Measurements from ENCODE around the gene SYNGR1.

The SYNGR1 gene

DNA sequence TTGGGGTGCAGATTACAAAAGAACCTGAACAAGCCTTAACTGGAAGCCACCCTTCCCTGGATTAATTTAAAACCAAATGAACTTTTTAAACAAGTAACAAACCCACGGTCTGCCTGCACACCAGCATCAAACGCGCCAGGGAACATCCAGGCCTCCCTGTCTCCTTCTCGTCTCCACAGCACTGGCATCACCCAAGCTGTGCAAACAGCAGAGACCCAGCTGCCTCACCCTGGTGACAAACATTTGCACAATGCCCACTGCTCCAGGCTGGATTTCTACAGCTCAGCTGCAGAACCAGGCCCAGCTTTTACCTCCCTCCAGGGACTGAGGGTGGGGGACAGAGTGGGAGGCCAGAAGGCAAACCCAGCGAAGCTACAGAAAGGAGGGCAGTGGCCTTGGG lies 37.4 kb upstream of the SYNGR1 start:
- Histone ChIP-seq H4K91ac (ENCODE audit: low read depth, low read length) (no peak overlapping the region), H2BK12ac (ENCODE audit: low read length) (no peak overlapping the region), H4K8ac (ENCODE audit: low read depth, low read length) (no peak overlapping the region), H3K4ac (ENCODE audit: low read depth, low read length) (no peak overlapping the region), H3K9ac (ENCODE audit: low read length) (no peak overlapping the region), H3K14ac (ENCODE audit: low read length) (no peak overlapping the region), H3K36me3 (ENCODE audit: control insufficient read depth in 1 of 2, insufficient read depth in 2 of 2, low read length in 2 of 2) (peaks cover 59% of the 10 kb centered on the region in 2 experiments), H3K27ac (ENCODE audit: low read depth, low read length) (no peak overlapping the region), H3K27me3 (ENCODE audit: insufficient read depth, low read length) (no peaks in the 10 kb centered on the region), H4K12ac (ENCODE audit: low read depth, low read length) (no peak overlapping the region), H3K18ac (ENCODE audit: low read length) (no peak overlapping the region), H3K4me2 (ENCODE audit: low read length) (no peak overlapping the region), H3K4me1 (ENCODE audit: control insufficient read depth in 1 of 2, insufficient read depth in 2 of 2, low read length in 2 of 2) (peaks cover 28 to 38% of the 10 kb centered on the region in 2 experiments), H2BK120ac (ENCODE audit: insufficient read depth, low read length, poor library complexity) (no peak overlapping the region), H3K23ac (ENCODE audit: low read length) (no peak overlapping the region), H3K9me3 (ENCODE audit: insufficient read depth, low read depth, low read length) (peaks cover 2% of the 10 kb centered on the region), H2AK5ac (ENCODE audit: low read length) (no peak overlapping the region), H2AFZ (ENCODE audit: insufficient read depth, low read length, poor library complexity) (no peak overlapping the region), H3K79me2 (ENCODE audit: control insufficient read depth, insufficient read depth, low read length, poor library complexity) (peaks cover 4% of the 10 kb centered on the region), H3K79me1 (ENCODE audit: low read length) (peaks cover 15% of the 10 kb centered on the region), H2BK5ac (ENCODE audit: low read depth, low read length, poor library complexity) (no peak overlapping the region), H3K4me3 (ENCODE audit: low read depth, low read length) (no peak overlapping the region)
- no CpG with 5 or more reads among the region's 5 CpGs for whole genome bisulfite sequencing (ENCODE audit: extremely low coverage, insufficient coverage, insufficient read length)
- no peak for DNase-seq

DNA sequence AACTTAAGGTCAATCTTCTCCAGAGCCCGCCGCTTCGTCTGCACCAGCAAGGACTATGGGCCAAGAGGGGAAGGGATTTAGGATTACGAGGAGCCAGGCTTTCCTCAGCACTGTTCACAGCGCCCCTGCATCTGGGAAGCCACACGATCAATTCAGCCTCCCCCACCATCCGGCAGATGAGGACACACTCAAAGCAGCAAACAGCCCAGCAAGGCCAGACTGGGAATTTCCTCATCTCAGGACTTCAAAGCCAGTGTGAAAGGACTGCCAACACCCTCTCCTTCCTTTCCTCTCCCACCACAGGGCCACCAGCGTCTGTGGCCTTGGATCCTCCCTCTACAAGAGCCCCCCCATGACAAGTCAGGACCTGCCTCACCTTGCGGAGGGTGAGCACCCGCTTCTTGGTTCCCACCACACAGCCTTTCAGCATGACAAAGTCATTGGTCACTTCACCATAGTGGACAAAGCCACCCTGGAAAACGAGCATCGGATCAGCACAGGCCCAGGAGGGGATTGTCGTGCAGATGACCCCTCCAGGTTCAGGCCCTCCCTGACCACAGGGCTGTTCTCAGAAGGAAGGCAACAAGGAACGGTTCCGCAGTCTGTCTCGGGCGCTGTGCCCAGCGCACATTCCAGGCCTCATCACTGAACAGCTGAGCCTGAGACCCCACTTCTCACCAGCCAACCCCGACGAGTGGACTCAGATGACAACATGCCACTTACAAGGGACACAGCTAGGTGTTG lies 36.4 kb upstream of the SYNGR1 start:
- Histone ChIP-seq H3K4me2 (ENCODE audit: low read length) (no peak overlapping the region), H2BK5ac (ENCODE audit: low read depth, low read length, poor library complexity) (no peak overlapping the region), H3K79me1 (ENCODE audit: low read length) (peaks cover 15% of the 10 kb centered on the region), H3K79me2 (ENCODE audit: control insufficient read depth, insufficient read depth, low read length, poor library complexity) (peaks cover 8% of the 10 kb centered on the region), H3K36me3 (ENCODE audit: control insufficient read depth in 1 of 2, insufficient read depth in 2 of 2, low read length in 2 of 2) (peaks cover 61 to 68% of the 10 kb centered on the region in 2 experiments), H4K12ac (ENCODE audit: low read depth, low read length) (no peak overlapping the region), H4K91ac (ENCODE audit: low read depth, low read length) (no peak overlapping the region), H3K9me3 (ENCODE audit: insufficient read depth, low read depth, low read length) (peaks cover 2% of the 10 kb centered on the region), H3K27me3 (ENCODE audit: insufficient read depth, low read length) (no peaks in the 10 kb centered on the region), H2AK5ac (ENCODE audit: low read length) (no peak overlapping the region), H3K23ac (ENCODE audit: low read length) (no peak overlapping the region), H3K9ac (ENCODE audit: low read length) (no peak overlapping the region), H3K18ac (ENCODE audit: low read length) (no peak overlapping the region), H3K4me3 (ENCODE audit: low read depth, low read length) (peak overlapping the region; percentile 6), H4K8ac (ENCODE audit: low read depth, low read length) (no peak overlapping the region), H3K14ac (ENCODE audit: low read length) (no peak overlapping the region), H2BK120ac (ENCODE audit: insufficient read depth, low read length, poor library complexity) (no peak overlapping the region), H3K27ac (ENCODE audit: low read depth, low read length) (no peak overlapping the region), H2BK12ac (ENCODE audit: low read length) (no peak overlapping the region), H2AFZ (ENCODE audit: insufficient read depth, low read length, poor library complexity) (no peak overlapping the region), H3K4me1 (ENCODE audit: control insufficient read depth in 1 of 2, insufficient read depth in 2 of 2, low read length in 2 of 2) (peaks cover 29 to 37% of the 10 kb centered on the region in 2 experiments), H3K4ac (ENCODE audit: low read depth, low read length) (no peak overlapping the region)
- no peak for DNase-seq
- no CpG with 5 or more reads among the region's 20 CpGs for WGBS (ENCODE audit: extremely low coverage, insufficient coverage, insufficient read length)

DNA sequence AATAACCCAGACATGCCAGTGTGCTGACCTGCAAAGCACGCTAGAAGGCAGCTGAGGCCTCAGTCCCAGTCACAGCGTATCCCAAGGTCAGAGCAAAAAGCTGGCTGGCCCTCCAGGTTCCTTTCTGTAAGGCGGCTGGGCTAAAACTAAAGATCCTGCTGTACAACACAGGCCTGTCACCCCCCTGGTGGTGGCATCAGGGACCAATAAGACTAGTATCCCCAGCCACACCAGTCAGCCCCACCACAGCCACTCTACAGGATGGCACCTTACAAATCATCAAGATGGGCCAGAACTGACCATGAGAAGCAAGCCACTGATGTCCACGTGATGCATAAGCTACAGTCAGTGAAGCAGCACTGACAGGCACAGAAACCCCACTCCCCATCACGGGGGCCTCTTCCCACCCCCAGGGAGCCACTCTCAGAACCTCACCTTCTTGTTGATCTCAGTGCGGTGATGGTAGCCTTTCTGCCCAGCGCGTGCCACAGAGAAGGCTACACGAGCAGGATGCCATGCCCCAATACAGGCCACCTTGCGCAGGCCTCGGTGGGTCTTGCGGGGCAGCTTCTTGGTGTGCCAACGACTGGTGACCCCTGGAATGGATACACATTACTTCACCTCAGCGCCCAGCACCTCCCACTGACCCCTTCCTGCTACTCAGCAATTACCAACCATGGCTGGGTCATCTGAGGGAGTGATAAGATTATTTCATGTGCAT lies 35.4 kb upstream of the SYNGR1 start:
- Histone ChIP-seq H2BK12ac (ENCODE audit: low read length) (no peak overlapping the region), H2AFZ (ENCODE audit: insufficient read depth, low read length, poor library complexity) (no peak overlapping the region)
- no CpG with 5 or more reads among the region's 14 CpGs for WGBS (ENCODE audit: extremely low coverage, insufficient coverage, insufficient read length)

DNA sequence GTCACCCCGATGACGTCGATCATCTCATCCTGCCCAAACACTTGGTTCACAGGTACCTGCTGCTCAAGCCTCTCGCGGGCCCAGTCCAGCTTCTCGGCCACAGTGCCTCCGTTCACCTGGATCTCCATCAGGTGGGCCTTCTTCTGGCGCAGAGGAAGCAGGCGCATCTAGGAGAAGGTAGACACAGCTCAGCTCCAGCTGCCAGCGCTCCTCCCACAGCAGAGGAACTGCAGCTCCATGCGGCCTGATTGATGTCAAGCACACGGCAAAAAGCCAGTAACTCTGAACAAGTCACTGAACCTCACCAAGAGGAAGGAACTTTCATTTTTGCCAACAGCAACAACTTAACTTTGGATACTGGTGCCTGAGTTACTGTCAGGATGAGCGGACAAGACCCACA lies 34.4 kb upstream of the SYNGR1 start:
- Histone ChIP-seq H3K27ac (ENCODE audit: low read depth, low read length) (no peak overlapping the region), H2AFZ (ENCODE audit: insufficient read depth, low read length, poor library complexity) (no peak overlapping the region), H3K18ac (ENCODE audit: low read length) (no peak overlapping the region), H3K4me3 (ENCODE audit: low read depth, low read length) (no peak overlapping the region), H2BK12ac (ENCODE audit: low read length) (no peak overlapping the region), H3K36me3 (ENCODE audit: control insufficient read depth in 1 of 2, insufficient read depth in 2 of 2, low read length in 2 of 2) (peaks cover 61 to 68% of the 10 kb centered on the region in 2 experiments), H4K8ac (ENCODE audit: low read depth, low read length) (no peak overlapping the region), H3K9me3 (ENCODE audit: insufficient read depth, low read depth, low read length) (peaks cover 2% of the 10 kb centered on the region), H4K12ac (ENCODE audit: low read depth, low read length) (no peak overlapping the region), H3K27me3 (ENCODE audit: insufficient read depth, low read length) (no peaks in the 10 kb centered on the region), H3K4me1 (ENCODE audit: control insufficient read depth in 1 of 2, insufficient read depth in 2 of 2, low read length in 2 of 2) (peaks cover 14 to 20% of the 10 kb centered on the region in 2 experiments), H3K4me2 (ENCODE audit: low read length) (no peak overlapping the region), H2BK5ac (ENCODE audit: low read depth, low read length, poor library complexity) (no peak overlapping the region), H3K79me2 (ENCODE audit: control insufficient read depth, insufficient read depth, low read length, poor library complexity) (peaks cover 19% of the 10 kb centered on the region), H3K23ac (ENCODE audit: low read length) (no peak overlapping the region), H3K14ac (ENCODE audit: low read length) (no peak overlapping the region), H3K9ac (ENCODE audit: low read length) (no peak overlapping the region), H2AK5ac (ENCODE audit: low read length) (no peak overlapping the region), H3K79me1 (ENCODE audit: low read length) (peaks cover 12% of the 10 kb centered on the region), H2BK120ac (ENCODE audit: insufficient read depth, low read length, poor library complexity) (no peak overlapping the region), H4K91ac (ENCODE audit: low read depth, low read length) (no peak overlapping the region), H3K4ac (ENCODE audit: low read depth, low read length) (peak overlapping the region; percentile 5)
- no CpG with 5 or more reads among the region's 13 CpGs for WGBS (ENCODE audit: extremely low coverage, insufficient coverage, insufficient read length)
- DNase-seq: no peak

More for the DNA sequence above, 35.4 kb upstream of the SYNGR1 start:
- no peak overlapping the region for H2BK5ac ChIP-seq (ENCODE audit: low read depth, low read length, poor library complexity)
- no peak overlapping the region for H3K27ac ChIP-seq (ENCODE audit: low read depth, low read length)
- peaks cover 61 to 68% of the 10 kb centered on the region in 2 experiments for H3K36me3 ChIP-seq (ENCODE audit: control insufficient read depth in 1 of 2, insufficient read depth in 2 of 2, low read length in 2 of 2)
- no peak overlapping the region for H2BK120ac ChIP-seq (ENCODE audit: insufficient read depth, low read length, poor library complexity)
- H3K4me3 ChIP-seq (ENCODE audit: low read depth, low read length): peak overlapping the region; percentile 14
- H3K79me1 ChIP-seq (ENCODE audit: low read length): peaks cover 12% of the 10 kb centered on the region
- H3K23ac ChIP-seq (ENCODE audit: low read length): no peak overlapping the region
- H4K91ac ChIP-seq (ENCODE audit: low read depth, low read length): no peak overlapping the region
- no peak overlapping the region for H3K18ac ChIP-seq (ENCODE audit: low read length)
- H3K9me3 ChIP-seq (ENCODE audit: insufficient read depth, low read depth, low read length): peaks cover 2% of the 10 kb centered on the region
- no peak overlapping the region for H3K14ac ChIP-seq (ENCODE audit: low read length)
- peaks cover 21 to 29% of the 10 kb centered on the region in 2 experiments for H3K4me1 ChIP-seq (ENCODE audit: control insufficient read depth in 1 of 2, insufficient read depth in 2 of 2, low read length in 2 of 2)
- no peaks in the 10 kb centered on the region for H3K27me3 ChIP-seq (ENCODE audit: insufficient read depth, low read length)
- H4K8ac ChIP-seq (ENCODE audit: low read depth, low read length): no peak overlapping the region
- H3K79me2 ChIP-seq (ENCODE audit: control insufficient read depth, insufficient read depth, low read length, poor library complexity): peaks cover 16% of the 10 kb centered on the region
- DNase-seq: no peak
- H3K4ac ChIP-seq (ENCODE audit: low read depth, low read length): no peak overlapping the region
- H4K12ac ChIP-seq (ENCODE audit: low read depth, low read length): no peak overlapping the region
- H3K9ac ChIP-seq (ENCODE audit: low read length): no peak overlapping the region
- no peak overlapping the region for H3K4me2 ChIP-seq (ENCODE audit: low read length)
- no peak overlapping the region for H2AK5ac ChIP-seq (ENCODE audit: low read length)

All from trophoblast cell (in vitro differentiated cells and primary cell).